A673 (cell line): ENCODE results near the gene STAG3. TPM values are rescaled to one million over a fixed set of nuclear protein-coding genes. Genes with fewer than 3 reads are reported as not detected.

Experiments
- BruUV-seq: library from RNA; stranded (reverse); fragments of 400-500 nt; replicated peaks from 2 replicates; lab custom pipeline; 2021; lab: Mats Ljungman, UMichigan
- CTCF ChIA-PET: fragments of 300-600 bp; sonication (Branson Sonifier 250); formaldehyde crosslinking; loops from one replicate; lab custom pipeline; 2022; ENCODE audit warnings: antibody characterized with exemption; lab: Charles Lee
- POLR2A ChIA-PET: fragments of 300-600 bp; sonication (Branson Sonifier 250); formaldehyde crosslinking; loops from one replicate; lab custom pipeline; 2022; ENCODE audit warnings: antibody characterized with exemption; ENCODE audit not compliant: low non-redundant PET; lab: Charles Lee
- DNase-seq: peaks from one replicate; pipeline ENCODE4 v3.0.0-alpha.2; 2015; ENCODE audit warnings: low spot score
- H3K27ac ChIP-seq: fragments of 200-600 bp; sonication (generic); 2 replicates; pipeline ENCODE4 v1.5.1; 2016; ENCODE audit warnings: mixed run types, low read depth, mild to moderate bottlenecking, mixed read lengths, antibody characterized with exemption, low read length; ENCODE audit not compliant: poor library complexity, severe bottlenecking
- H3K27me3 ChIP-seq: fragments of 200-600 bp; sonication (generic); replicated peaks from 2 replicates; pipeline ENCODE4 v1.6.1; 2017; ENCODE audit warnings: mixed run types, low read depth, mild to moderate bottlenecking, mixed read lengths, antibody characterized with exemption, low read length; ENCODE audit not compliant: insufficient read depth, poor library complexity
- H3K36me3 ChIP-seq: fragments of 200-600 bp; sonication (generic); 2 replicates; pipeline ENCODE4 v1.6.1; 2016; ENCODE audit warnings: mixed run types, mild to moderate bottlenecking, mixed read lengths, antibody characterized with exemption, low read length; ENCODE audit not compliant: insufficient read depth, poor library complexity, severe bottlenecking
- H3K4me1 ChIP-seq: fragments of 200-600 bp; sonication (generic); 2 replicates; pipeline ENCODE4 v1.6.1; 2017; ENCODE audit warnings: mixed run types, mild to moderate bottlenecking, mixed read lengths, antibody characterized with exemption, low read length; ENCODE audit not compliant: insufficient read depth, poor library complexity, severe bottlenecking
- H3K4me3 ChIP-seq: fragments of 200-600 bp; sonication (generic); 2 replicates; pipeline ENCODE4 v1.5.1; 2016; ENCODE audit warnings: low read depth, mixed run types, mild to moderate bottlenecking, mixed read lengths, low read length; ENCODE audit not compliant: poor library complexity, severe bottlenecking
- H3K9me3 ChIP-seq: fragments of 200-600 bp; sonication (generic); 2 replicates; pipeline ENCODE4 v1.6.1; 2016; ENCODE audit warnings: mixed run types, low read depth, mild to moderate bottlenecking, mixed read lengths, antibody characterized with exemption, low read length; ENCODE audit not compliant: poor library complexity, severe bottlenecking
- CTCF ChIP-seq: fragments of 300-800, 200-600 bp; sonication (generic); conservative IDR thresholded peaks from 2 replicates; pipeline ENCODE4 v1.5.1; 2017; ENCODE audit warnings: low read depth, mild to moderate bottlenecking, antibody characterized with exemption, low read length, moderate library complexity, mixed read lengths
- EZH2 ChIP-seq: fragments of 200-600 bp; sonication (generic); IDR thresholded peaks from 2 replicates; pipeline ENCODE4 v1.6.1; 2017; ENCODE audit warnings: borderline replicate concordance, low read depth, mild to moderate bottlenecking, mixed read lengths, antibody characterized with exemption, low read length; ENCODE audit not compliant: poor library complexity, severe bottlenecking
- intact Hi-C: fragments of 100-400 bp; cut with micrococcal nuclease; formaldehyde crosslinking; loops from one replicate; pipeline ENCODE4 v1.10.0; 2022; ENCODE audit not compliant: unreplicated experiment
- total RNA-seq: library from RNA; stranded (reverse); gene quantifications from 2 replicates; pipeline ENCODE4 v1.2.3, GENCODE V29; 2021

The STAG3 gene
- total RNA-seq, 1 experiment from 2014 or later, result 1.2 TPM

DNA sequence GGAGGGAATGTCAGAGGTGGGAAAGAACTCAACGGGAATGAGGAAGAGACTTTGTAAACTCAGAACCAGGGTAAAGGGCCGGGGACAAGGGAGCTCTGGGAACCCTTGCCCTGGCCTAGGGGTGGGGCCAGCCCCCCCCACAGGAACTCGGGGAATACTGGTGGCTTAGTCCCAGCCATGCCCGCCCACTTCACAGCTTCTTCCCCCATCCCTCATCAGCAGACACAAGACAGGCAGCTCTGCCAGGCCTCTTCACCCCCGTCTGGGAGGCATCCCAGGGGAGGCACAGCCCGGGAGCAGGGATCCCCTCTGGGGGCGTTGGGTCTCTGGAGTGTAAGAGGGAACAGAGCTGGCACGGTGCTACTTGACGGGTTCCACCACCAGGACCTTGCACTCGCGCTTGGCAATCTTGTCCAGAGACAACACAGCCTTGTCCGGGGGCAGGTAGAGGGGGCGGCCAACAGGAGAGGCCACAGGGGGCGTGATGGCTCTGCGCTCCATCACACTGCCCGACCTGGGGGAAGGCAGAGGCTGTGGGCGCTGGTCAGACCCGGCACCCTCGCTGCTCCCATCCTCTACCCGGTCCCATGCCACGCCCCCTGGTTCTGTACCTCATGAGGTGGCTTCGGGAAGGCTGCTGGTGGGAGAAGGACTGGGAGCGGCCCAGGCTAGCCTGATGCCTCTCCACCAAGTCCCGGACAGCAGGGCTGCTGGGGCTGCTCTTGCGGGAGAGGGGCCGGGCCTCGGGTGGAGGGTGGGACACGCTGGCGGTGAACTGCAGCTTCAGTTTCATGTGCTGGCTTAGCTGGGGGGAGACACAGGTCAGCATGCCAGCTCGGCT is 22.8 kb upstream of the STAG3 start:
- POLR2A ChIA-PET, result no interaction called here
- Histone ChIP-seq H3K27me3 (no peaks in the 10 kb centered on the region), H3K36me3 (peaks cover 25% of the 10 kb centered on the region), H3K9me3 (no peaks in the 10 kb centered on the region), H3K4me1 (peaks cover 23% of the 10 kb centered on the region), H3K27ac (no peak overlapping the region), H3K4me3 (no peak overlapping the region)
- BruUV-seq, result no TSS peak
- intact Hi-C loops, result no loop called here
- TF ChIP-seq EZH2 (no peak), CTCF (no peak)
- CTCF ChIA-PET, result interaction anchor here (0.6 kb wide), 1 partner anchor 23 kb away, joined by 3 read pairs; no protein-coding TSS in a partner anchor
- DNase-seq, result no peak

DNA sequence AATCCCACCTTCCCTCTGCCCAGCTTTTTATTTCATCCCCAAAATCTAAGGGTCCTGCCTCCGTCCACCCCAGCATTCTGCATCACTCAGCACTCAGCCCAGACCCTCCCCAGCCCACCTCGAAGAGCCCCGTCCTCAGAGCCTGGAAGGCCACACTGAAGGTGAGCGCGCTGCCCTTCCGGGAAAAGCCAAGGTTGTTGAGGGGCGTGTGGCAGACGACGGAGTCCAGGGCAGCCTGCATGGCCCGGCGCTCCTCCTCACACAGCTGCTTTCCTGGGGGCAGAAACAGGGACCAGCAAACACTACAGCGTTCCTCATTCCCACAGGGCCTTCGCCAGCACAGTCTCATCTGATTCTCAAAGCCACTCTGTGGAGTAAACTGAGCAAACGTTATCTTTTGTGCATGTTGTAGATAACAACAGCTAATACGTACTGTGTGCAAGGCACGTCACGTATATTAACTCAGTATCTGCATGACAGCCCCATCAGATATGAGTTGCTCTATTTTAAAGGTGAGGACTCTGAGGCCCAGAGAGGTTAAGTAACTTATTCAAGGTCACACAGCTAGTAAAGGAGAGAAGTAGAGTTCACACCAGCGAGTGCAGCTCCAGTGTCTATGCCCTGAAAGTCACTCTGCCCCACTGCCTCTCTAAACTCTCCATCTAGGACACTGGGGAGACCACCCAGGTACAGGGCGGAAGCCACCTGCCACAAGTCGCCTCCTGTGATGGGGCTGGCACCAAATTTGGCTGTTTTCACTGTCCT is 22.0 kb upstream of the STAG3 start:
- POLR2A ChIA-PET, result interaction anchor here (0.5 kb wide), 1 partner anchor 9 kb away, joined by 9 read pairs; no protein-coding TSS in a partner anchor
- H3K27me3 ChIP-seq, result no peaks in the 10 kb centered on the region
- H3K4me3 ChIP-seq, result no peak overlapping the region
- peaks cover 25% of the 10 kb centered on the region for H3K36me3 ChIP-seq
- H3K4me1 ChIP-seq, result peaks cover 20% of the 10 kb centered on the region
- intact Hi-C loops, result no loop called here
- H3K27ac ChIP-seq, result no peak overlapping the region
- no TSS peak for BruUV-seq
- TF ChIP-seq EZH2 (no peak), CTCF (no peak)
- DNase-seq, result no peak
- H3K9me3 ChIP-seq, result no peaks in the 10 kb centered on the region
- CTCF ChIA-PET, result no interaction called here

DNA sequence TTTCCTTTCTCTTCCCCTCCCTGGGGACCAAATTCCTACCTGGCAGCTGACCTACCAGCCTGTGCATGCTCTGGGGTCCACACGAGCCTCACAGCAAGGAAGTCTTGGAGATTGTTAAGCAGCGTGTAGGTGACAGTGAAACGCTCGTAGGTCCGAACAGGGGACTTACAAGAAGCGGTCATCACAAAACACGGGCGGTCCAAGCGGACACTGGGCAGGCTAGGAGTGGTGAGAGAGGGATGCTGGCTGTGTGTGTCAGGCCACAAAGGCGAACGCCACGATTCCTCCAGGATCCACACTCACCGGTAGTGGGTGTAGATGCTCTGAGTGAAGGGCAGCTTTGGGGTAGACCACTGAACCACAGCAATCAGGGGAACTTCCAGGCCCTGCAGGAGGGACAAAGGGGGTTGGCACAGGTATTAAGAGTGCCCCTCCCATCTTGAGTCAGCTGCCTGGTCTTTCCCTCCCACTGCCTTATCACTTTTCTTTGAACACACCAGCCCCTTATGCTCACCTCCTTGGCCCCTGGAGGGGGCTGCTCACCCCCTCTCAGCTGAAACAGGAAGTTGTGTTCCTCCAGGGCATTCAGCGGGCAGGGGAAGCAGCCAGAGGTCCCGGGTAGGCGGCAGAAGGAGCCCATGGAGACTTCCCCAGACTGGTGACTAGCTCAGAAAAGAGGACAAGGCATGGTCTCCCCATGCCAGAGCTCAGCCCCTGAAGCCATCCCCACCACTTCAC is 21.2 kb upstream of the STAG3 start:
- peaks cover 25% of the 10 kb centered on the region for H3K36me3 ChIP-seq
- H3K9me3 ChIP-seq, result no peaks in the 10 kb centered on the region
- intact Hi-C loops, result no loop called here
- TF ChIP-seq CTCF (no peak), EZH2 (no peak)
- BruUV-seq, result no TSS peak
- peak overlapping the region; percentile 89 for H3K4me3 ChIP-seq
- no peak overlapping the region for H3K27ac ChIP-seq
- no peaks in the 10 kb centered on the region for H3K27me3 ChIP-seq
- DNase-seq, result no peak
- ChIA-PET POLR2A (no interaction called here), CTCF (no interaction called here)
- H3K4me1 ChIP-seq, result peaks cover 20% of the 10 kb centered on the region
